Activated CD8-positive, alpha-beta memory T cell treated with anti-CD3 and anti-CD28 coated beads, Interleukin-2, amount 10 ng/mL, durations not matched to agents 7 days and 5 days (primary cell): Measurements from ENCODE around the gene CNDP2. TPM values are rescaled to one million over a fixed set of nuclear protein-coding genes. Genes with fewer than 3 reads are reported as not detected.

Experiments
- ATAC-seq: fragments of 150-1000 bp; cut with Tn5 transposase; one replicate; pipeline ENCODE4 v1.10.0; 2021; ENCODE audit warnings: moderate library complexity
- CTCF ChIA-PET: fragments of 350-600 bp; sonication (Branson Sonifier 250); formaldehyde crosslinking; loops from one replicate; lab custom pipeline; 2021; ENCODE audit warnings: antibody characterized with exemption; lab: Charles Lee
- DNase-seq: peaks from one replicate; pipeline ENCODE4 v3.0.0-alpha.2; 2020
- H3K27ac Mint-ChIP-seq: one replicate; pipeline ENCODE4 v1.8.0; 2021; ENCODE audit warnings: mild to moderate bottlenecking, mixed read lengths
- H3K27me3 Mint-ChIP-seq: one replicate; pipeline ENCODE4 v1.8.0; 2021; ENCODE audit warnings: mixed read lengths
- H3K36me3 Mint-ChIP-seq: one replicate; pipeline ENCODE4 v1.8.0; 2021; ENCODE audit warnings: mild to moderate bottlenecking, mixed read lengths
- H3K4me1 Mint-ChIP-seq: one replicate; pipeline ENCODE4 v1.8.0; 2021; ENCODE audit warnings: mixed read lengths
- H3K4me3 Mint-ChIP-seq: one replicate; pipeline ENCODE4 v1.8.0; 2021; ENCODE audit warnings: mild to moderate bottlenecking, moderate library complexity, mixed read lengths
- H3K9me3 Mint-ChIP-seq: one replicate; pipeline ENCODE4 v1.8.0; 2022; ENCODE audit warnings: low read depth, mixed read lengths
- total RNA-seq, 2 experiments: library from RNA; stranded (reverse); gene quantifications; one replicate each; pipeline ENCODE4 v1.2.3, GENCODE V29; 2021

Gene CNDP2
- total RNA-seq, 2 experiments from 2014 or later: 141 to 176 TPM

- H3K9me3 Mint-ChIP-seq: no peaks in the 10 kb centered on the region
- CTCF ChIA-PET: interaction anchor here (0.7 kb wide), 1 partner anchor 17 kb away, joined by 3 read pairs; the partner anchor contains the start of gene CNDP2
- no peak for ATAC-seq
These were observed 17.3 kb upstream of the CNDP2 start for GRCh38 chr18:74478880-74479279.

GRCh38 chr18:74479486-74480148 is 16.5 kb upstream of the CNDP2 start:
- Mint-ChIP-seq H3K36me3 (no peaks in the 10 kb centered on the region), H3K27ac (no peak overlapping the region), H3K27me3 (peaks cover 10% of the 10 kb centered on the region), H3K9me3 (no peaks in the 10 kb centered on the region), H3K4me1 (peaks cover 2% of the 10 kb centered on the region), H3K4me3 (no peak overlapping the region)
- CTCF ChIA-PET: no interaction called here
- no peak for ATAC-seq
- DNase-seq: no peak

More at GRCh38 chr18:74478880-74479279, 17.3 kb upstream of the CNDP2 start:
- Mint-ChIP-seq H3K4me1 (no peaks in the 10 kb centered on the region), H3K27me3 (peaks cover 10% of the 10 kb centered on the region), H3K36me3 (no peaks in the 10 kb centered on the region), H3K4me3 (no peak overlapping the region), H3K27ac (no peak overlapping the region)
- no peak for DNase-seq

DNA sequence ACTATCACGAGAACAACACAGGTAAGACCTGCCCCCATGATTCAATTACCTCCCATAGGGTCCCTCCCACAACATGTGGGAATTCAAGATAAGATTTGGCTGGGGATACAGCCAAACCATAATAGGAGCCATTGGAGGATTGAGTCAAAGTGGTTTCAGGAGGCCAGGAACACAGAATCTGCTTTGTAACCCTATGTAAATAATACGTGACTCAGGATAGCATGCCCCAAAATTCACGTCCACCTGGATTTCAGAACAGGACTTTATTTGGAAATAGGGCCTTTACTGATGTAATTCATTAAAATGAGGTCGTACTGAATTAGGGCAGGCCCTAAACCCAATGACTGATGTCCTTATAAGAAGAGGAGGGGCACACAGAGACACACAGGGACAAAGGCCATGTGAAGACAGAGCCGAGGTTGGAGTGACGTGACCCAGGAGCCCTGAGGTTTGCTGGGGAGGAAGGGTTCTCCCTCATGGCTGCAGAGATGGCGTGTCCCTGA is 16.0 kb upstream of the CNDP2 start:
- ATAC-seq: no peak
- CTCF ChIA-PET: no interaction called here
- H3K36me3 Mint-ChIP-seq: no peaks in the 10 kb centered on the region
- H3K9me3 Mint-ChIP-seq: no peaks in the 10 kb centered on the region
- DNase-seq: no peak
- peaks cover 6% of the 10 kb centered on the region for H3K4me1 Mint-ChIP-seq
- no peak overlapping the region for H3K27ac Mint-ChIP-seq
- H3K27me3 Mint-ChIP-seq: peaks cover 10% of the 10 kb centered on the region
- H3K4me3 Mint-ChIP-seq: no peak overlapping the region

GRCh38 chr18:74482697-74483096 is 13.5 kb upstream of the CNDP2 start:
- H3K36me3 Mint-ChIP-seq: no peaks in the 10 kb centered on the region
- no peak for DNase-seq
- H3K9me3 Mint-ChIP-seq: no peaks in the 10 kb centered on the region
- peaks cover 14% of the 10 kb centered on the region for H3K4me1 Mint-ChIP-seq
- H3K27ac Mint-ChIP-seq: no peak overlapping the region
- CTCF ChIA-PET: interaction anchor here (1.1 to 1.3 kb wide), 2 partner anchors 69 to 129 kb away, joined by 3 read pairs; no protein-coding TSS in a partner anchor
- no peak overlapping the region for H3K4me3 Mint-ChIP-seq
- no peak for ATAC-seq
- H3K27me3 Mint-ChIP-seq: peaks cover 13% of the 10 kb centered on the region

DNA sequence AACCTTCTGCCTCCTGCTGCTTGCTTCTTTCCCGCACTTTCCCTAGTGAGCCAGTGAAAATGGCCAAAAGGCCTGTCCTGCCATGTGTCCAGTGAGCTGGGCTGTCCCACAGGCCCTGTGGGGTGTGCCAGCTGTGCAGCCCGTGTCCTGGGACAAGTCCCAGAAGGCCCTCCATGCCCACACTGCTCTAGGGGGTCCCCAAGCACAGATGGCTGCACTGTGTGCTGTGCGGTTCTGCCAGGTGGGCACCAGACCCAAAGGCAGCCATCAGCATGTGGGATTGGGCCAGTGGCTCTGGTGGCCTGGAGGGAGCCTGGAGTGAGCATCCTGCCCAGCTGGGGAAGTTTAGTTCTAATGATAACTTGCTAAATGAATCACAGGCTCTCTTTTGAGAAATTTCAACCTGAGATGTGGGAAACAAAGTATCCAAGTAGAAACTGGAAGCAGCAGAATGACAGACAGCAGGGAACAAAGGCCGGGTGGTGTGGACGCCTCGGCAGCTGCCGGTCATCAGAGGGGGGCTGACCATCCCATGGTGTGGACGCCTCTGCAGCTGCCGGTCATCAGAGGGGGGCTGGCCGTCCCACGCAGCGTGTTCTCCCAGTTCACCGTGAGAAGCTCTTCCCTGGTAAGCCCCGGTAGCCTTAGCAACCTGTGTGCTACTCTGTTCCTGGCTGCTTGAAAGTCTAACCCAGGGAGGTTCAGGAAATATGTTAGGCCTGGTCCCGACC is 9.9 kb upstream of the CNDP2 start:
- Mint-ChIP-seq H3K27me3 (peaks cover 10% of the 10 kb centered on the region), H3K36me3 (no peaks in the 10 kb centered on the region), H3K4me1 (peaks cover 14% of the 10 kb centered on the region), H3K9me3 (no peaks in the 10 kb centered on the region), H3K27ac (no peak overlapping the region), H3K4me3 (no peak overlapping the region)
- CTCF ChIA-PET: interaction anchor here (2.6 kb wide), 1 partner anchor 133 kb away, joined by 7 read pairs; no protein-coding TSS in a partner anchor
- no peak for DNase-seq
- no peak for ATAC-seq

GRCh38 chr18:74488354-74488753 is 7.8 kb upstream of the CNDP2 start:
- H3K4me3 Mint-ChIP-seq: no peak overlapping the region
- no peaks in the 10 kb centered on the region for H3K36me3 Mint-ChIP-seq
- H3K4me1 Mint-ChIP-seq: peaks cover 14% of the 10 kb centered on the region
- H3K27ac Mint-ChIP-seq: no peak overlapping the region
- no peak for ATAC-seq
- peaks cover 5% of the 10 kb centered on the region for H3K27me3 Mint-ChIP-seq
- CTCF ChIA-PET: interaction anchor here (2.6 kb wide), 1 partner anchor 135 kb away, joined by 7 read pairs; no protein-coding TSS in a partner anchor
- DNase-seq: no peak
- no peaks in the 10 kb centered on the region for H3K9me3 Mint-ChIP-seq

DNA sequence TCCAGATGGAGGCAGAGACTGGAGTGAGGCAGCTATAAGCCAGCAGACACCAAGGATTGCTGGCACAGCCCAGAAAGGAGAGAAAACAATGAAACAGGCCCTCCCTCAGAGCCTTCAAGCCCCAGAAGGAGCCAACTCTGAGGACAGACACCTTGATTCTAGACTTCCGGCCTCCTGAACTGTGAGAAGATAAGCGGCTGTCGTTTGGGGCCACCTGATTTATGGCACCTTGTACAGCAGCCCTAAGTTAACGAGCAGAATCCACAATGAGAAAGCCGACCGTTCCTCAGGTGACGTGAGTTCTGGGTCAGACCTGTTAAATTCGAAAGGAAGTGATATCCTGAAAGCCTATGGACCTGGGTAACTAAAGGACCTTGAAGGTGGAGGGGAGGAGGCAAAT is 7.3 kb upstream of the CNDP2 start:
- no peak for ATAC-seq
- H3K27me3 Mint-ChIP-seq: peaks cover 10% of the 10 kb centered on the region
- no peak overlapping the region for H3K27ac Mint-ChIP-seq
- no peaks in the 10 kb centered on the region for H3K9me3 Mint-ChIP-seq
- H3K4me3 Mint-ChIP-seq: no peak overlapping the region
- CTCF ChIA-PET: interaction anchor here (5.2 kb wide), 1 partner anchor 136 kb away, joined by 134 read pairs; no protein-coding TSS in a partner anchor
- H3K4me1 Mint-ChIP-seq: peaks cover 14% of the 10 kb centered on the region
- no peaks in the 10 kb centered on the region for H3K36me3 Mint-ChIP-seq
- DNase-seq: no peak

- CTCF ChIA-PET: interaction anchor here (0.8 to 5.2 kb wide), 3 partner anchors 41 to 137 kb away, joined by 3 to 134 read pairs (median 4); no protein-coding TSS in a partner anchor
- Mint-ChIP-seq H3K27ac (no peak overlapping the region), H3K4me3 (no peak overlapping the region), H3K36me3 (no peaks in the 10 kb centered on the region), H3K27me3 (peaks cover 15% of the 10 kb centered on the region), H3K4me1 (peaks cover 12% of the 10 kb centered on the region), H3K9me3 (no peaks in the 10 kb centered on the region)
- ATAC-seq (no peak), DNase-seq (no peak)
These were observed 6.5 kb upstream of the CNDP2 start for GRCh38 chr18:74489676-74490075.

- peaks cover under 1% of the 10 kb centered on the region for H3K36me3 Mint-ChIP-seq
- H3K27me3 Mint-ChIP-seq: peaks cover 12% of the 10 kb centered on the region
- DNase-seq: no peak
- no peak overlapping the region for H3K27ac Mint-ChIP-seq
- CTCF ChIA-PET: interaction anchor here (1.8 to 5.2 kb wide), 3 partner anchors 8 to 140 kb away, joined by 4 to 134 read pairs (median 12); no protein-coding TSS in a partner anchor
- ATAC-seq: no peak
- H3K9me3 Mint-ChIP-seq: no peaks in the 10 kb centered on the region
- peaks cover 11% of the 10 kb centered on the region for H3K4me1 Mint-ChIP-seq
- no peak overlapping the region for H3K4me3 Mint-ChIP-seq
These were observed 3.9 kb upstream of the CNDP2 start for GRCh38 chr18:74492259-74492658.

DNA sequence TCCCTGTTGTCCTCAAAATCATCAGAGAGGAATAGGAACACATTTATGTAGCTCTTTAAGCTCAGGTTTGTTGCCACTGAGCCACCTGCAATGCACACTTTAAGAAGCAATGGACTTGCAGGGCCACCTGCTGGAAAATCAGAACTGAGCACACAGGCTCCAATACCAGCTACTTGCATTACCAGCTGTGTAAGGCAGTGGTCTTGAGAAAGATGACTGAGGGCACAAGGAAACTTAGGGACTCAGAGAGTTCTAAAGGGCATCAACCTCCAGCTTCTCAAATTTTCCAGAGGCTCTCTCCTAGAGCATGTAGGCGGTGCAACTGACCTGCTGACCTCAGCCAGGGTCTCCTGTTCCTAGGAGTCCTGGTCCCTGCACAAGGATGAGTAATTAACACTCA is 2.5 kb upstream of the CNDP2 start:
- peaks cover 12% of the 10 kb centered on the region for H3K27me3 Mint-ChIP-seq

GRCh38 chr18:74494514-74494913 is 1.6 kb upstream of the CNDP2 start:
- CTCF ChIA-PET: interaction anchor here (1.6 to 2.9 kb wide), 4 partner anchors 57 to 141 kb away, joined by 3 to 13 read pairs (median 8); no protein-coding TSS in a partner anchor
- Mint-ChIP-seq H3K27ac (no peak overlapping the region), H3K4me1 (peaks cover 31% of the 10 kb centered on the region), H3K9me3 (no peaks in the 10 kb centered on the region), H3K4me3 (no peak overlapping the region), H3K36me3 (peaks cover 6% of the 10 kb centered on the region), H3K27me3 (peaks cover 12% of the 10 kb centered on the region)
- ATAC-seq (no peak), DNase-seq (no peak)

More for the DNA sequence above, 2.5 kb upstream of the CNDP2 start:
- Mint-ChIP-seq H3K4me1 (peaks cover 25% of the 10 kb centered on the region), H3K4me3 (no peak overlapping the region), H3K27ac (no peak overlapping the region), H3K36me3 (peaks cover 5% of the 10 kb centered on the region), H3K9me3 (no peaks in the 10 kb centered on the region)
- ATAC-seq (no peak), DNase-seq (peak; percentile 75)
- CTCF ChIA-PET: interaction anchor here (0.7 to 5.2 kb wide), 19 partner anchors 9 to 301 kb away, joined by 3 to 134 read pairs (median 4); no protein-coding TSS in a partner anchor

GRCh38 chr18:74496508-74497323 is 553 bp downstream of the CNDP2 start:
- peaks cover 19% of the 10 kb centered on the region for H3K36me3 Mint-ChIP-seq
- H3K4me3 Mint-ChIP-seq: peak overlapping the region; percentile 87
- H3K27ac Mint-ChIP-seq: peak overlapping the region; percentile 100
- DNase-seq (peak; percentile 69), ATAC-seq (peak; percentile 25)
- H3K4me1 Mint-ChIP-seq: peaks cover 47% of the 10 kb centered on the region
- peaks cover 12% of the 10 kb centered on the region for H3K27me3 Mint-ChIP-seq
- no peaks in the 10 kb centered on the region for H3K9me3 Mint-ChIP-seq
- CTCF ChIA-PET: interaction anchor here (0.8 to 2.9 kb wide), 7 partner anchors 12 to 143 kb away, joined by 3 to 13 read pairs (median 5); partner anchors contain the start of gene ZNF407
